SK-N-SH (cell line): ENCODE data around the gene KIAA1191.

Experiments used
- CTCF ChIP-seq: fragments of 200-600 bp; sonication (generic); IDR thresholded peaks from 2 replicates; pipeline ENCODE4 v1.6.1; 2017; ENCODE audit warnings: antibody characterized with exemption, mild to moderate bottlenecking, moderate library complexity
- EZH2phosphoT487 ChIP-seq: fragments of 200-600 bp; sonication (generic); IDR thresholded peaks from 2 replicates; pipeline ENCODE4 v1.6.1; 2017; ENCODE audit warnings: low read depth, mixed run types, mild to moderate bottlenecking, antibody characterized with exemption, moderate library complexity, borderline replicate concordance
- GATA2 ChIP-seq: sonication (generic); formaldehyde crosslinking; IDR thresholded peaks from 2 replicates; pipeline ENCODE4 v1.5.0; 2020; ENCODE audit warnings: mild to moderate bottlenecking, missing genetic modification reagents
- POLR2AphosphoS5 ChIP-seq: IDR thresholded peaks from 2 replicates; pipeline ENCODE4 v1.6.1; 2012; ENCODE audit warnings: low read depth, low read length
- SIN3A ChIP-seq: IDR thresholded peaks from 2 replicates; pipeline ENCODE4 v1.6.1; 2012; ENCODE audit warnings: low read depth, mild to moderate bottlenecking, low read length, moderate library complexity, borderline replicate concordance
- SMC3 ChIP-seq: IDR thresholded peaks from 2 replicates; pipeline ENCODE4 v1.6.1; 2012; ENCODE audit warnings: low read depth, low read length, improper control_type of control experiment
- TEAD4 ChIP-seq: IDR thresholded peaks from 2 replicates; pipeline ENCODE4 v1.4.0; 2012; ENCODE audit warnings: mild to moderate bottlenecking, borderline replicate concordance; ENCODE audit not compliant: insufficient read depth
- USF2 ChIP-seq: fragments of 150-350 bp; IDR thresholded peaks from 2 replicates; pipeline ENCODE4 v1.6.1; 2017; ENCODE audit warnings: antibody characterized with exemption, low read length, low read depth, borderline replicate concordance

GRCh38 chr5:176397736-176398420 is 36.3 kb upstream of the KIAA1191 start:
- TF ChIP-seq POLR2AphosphoS5 (no peak), TEAD4 (no peak), CTCF (no peak), USF2 (no peak), SIN3A (no peak), GATA2 (CRISPR knock-in tag) (no peak), SMC3 (no peak), EZH2phosphoT487 (no peak)
